ENCODE results near the gene MEIKIN. TPM values are rescaled to one million over a fixed set of nuclear protein-coding genes. Genes with fewer than 3 reads are reported as not detected.

Gene MEIKIN
- total and polyA plus RNA-seq, 2 of the 8 experiments (the other 6 are each of a cell fraction or from before 2014, with no cell fraction given) = not detected

GRCh38 chr5:131783357-131783756, 162.1 kb downstream of the MEIKIN start:
- H3K4me3 ChIP-seq (ENCODE audit: extremely low read depth in 1 of 4, insufficient read depth in 2 of 4, low read depth in 3 of 4, low read length in 4 of 4) = no peak overlapping the region
- H3K79me2 ChIP-seq (ENCODE audit: control insufficient read depth in 1 of 2, insufficient read depth in 2 of 2, low read length in 2 of 2) = peaks cover 0 to 76% of the 10 kb centered on the region in 2 experiments; a peak in 3 of 4 replicates
- H2AK5ac ChIP-seq (ENCODE audit: low read depth, low read length) = no peak overlapping the region
- H3K23me2 ChIP-seq (ENCODE audit: low read depth, low read length) = no peaks in the 10 kb centered on the region
- 0 out of 7 replicates have a peak, but pooled peaks cover 0 to 2% (median 0%) of the 10 kb centered on the region in 4 experiments for H3K4me1 ChIP-seq (replicated peaks in 1 of 4; ENCODE audit: control insufficient read depth in 3 of 4, insufficient read depth in 4 of 4, low read length in 3 of 4)
- DNase-seq (ENCODE audit: low read depth in 1 of 2, low spot score in 2 of 2) (no peak), FAIRE-seq (no peak)
- H2BK20ac ChIP-seq (ENCODE audit: low read length) = no peak overlapping the region
- H3K9ac ChIP-seq (replicated peaks in 1 of 4; ENCODE audit: extremely low read depth in 1 of 4, low read depth in 3 of 4, low read length in 3 of 4) = no peak overlapping the region
- H3K27ac ChIP-seq (ENCODE audit: low read depth, low read length) = no peak overlapping the region
- WGBS, 2 experiments (ENCODE audit: extremely low coverage in 1 of 2, insufficient coverage in 1 of 2, insufficient read length in 1 of 2, insufficient replicate concordance in 2 of 2, low coverage in 1 of 2, low lambda C conversion rate in 2 of 2, missing lambda C conversion rate in 1 of 2) = 88% methylated on average over 1 of the region's 1 CpG; no CpG with 5 or more reads in 1 of the 2 experiments
- H2BK12ac ChIP-seq (ENCODE audit: low read depth, low read length) = no peak overlapping the region
- CTCF ChIA-PET (ENCODE audit: partially characterized antibody) = interaction anchor here (0.6 to 1.4 kb wide), 3 partner anchors 18 to 196 kb away, joined by 3 to 4 read pairs (median 3); no protein-coding TSS in a partner anchor
- H3K4ac ChIP-seq (replicated peaks; ENCODE audit: insufficient read length, low read depth, low read length) = no peak overlapping the region
- H4K8ac ChIP-seq (ENCODE audit: extremely low read depth, insufficient read depth, low read length) = no peak overlapping the region
- no peak overlapping the region for H2AFZ ChIP-seq (ENCODE audit: low read length)
- no peak overlapping the region for H2BK15ac ChIP-seq (ENCODE audit: low read length)
- H3K56ac ChIP-seq (replicated peaks; ENCODE audit: insufficient read length, low read depth, low read length) = no peak overlapping the region
- H4K91ac ChIP-seq (replicated peaks; ENCODE audit: insufficient read length, low read length) = no peak overlapping the region
- H3K27me3 ChIP-seq (replicated peaks in 1 of 4; ENCODE audit: control insufficient read depth in 3 of 4, extremely low read depth in 1 of 4, insufficient read depth in 3 of 4, low read length in 3 of 4) = no peaks in the 10 kb centered on the region
- H4K5ac ChIP-seq (ENCODE audit: insufficient read length, low read depth, low read length) = no peak overlapping the region
- no peaks in the 10 kb centered on the region for H3K36me3 ChIP-seq (ENCODE audit: control insufficient read depth in 2 of 4, insufficient read depth in 4 of 4, low read length in 3 of 4)
- H4K20me1 ChIP-seq (replicated peaks in 1 of 2; ENCODE audit: control insufficient read depth in 1 of 2, insufficient read depth in 2 of 2, low read length in 2 of 2) = peaks cover 6 to 10% of the 10 kb centered on the region in 2 experiments
- H3K23ac ChIP-seq (ENCODE audit: insufficient read length) = no peak overlapping the region
- no peak overlapping the region for H2BK5ac ChIP-seq (ENCODE audit: low read depth, low read length)
- H2BK120ac ChIP-seq (replicated peaks; ENCODE audit: low read depth, low read length) = no peak overlapping the region
- no peak overlapping the region for H3K4me2 ChIP-seq (ENCODE audit: insufficient read depth in 1 of 2, low read depth in 2 of 2, low read length in 2 of 2)
- POLR2A ChIA-PET (ENCODE audit: partially characterized antibody) = interaction anchor here (0.7 kb wide), 1 partner anchor 14 kb away, joined by 3 read pairs; the partner anchor contains the start of gene FNIP1
- H3K14ac ChIP-seq (ENCODE audit: insufficient read length) = no peak overlapping the region
- no peaks in the 10 kb centered on the region for H3K9me3 ChIP-seq (ENCODE audit: insufficient read depth in 2 of 2, low read depth in 1 of 2, low read length in 1 of 2)
- H3K18ac ChIP-seq (ENCODE audit: extremely low read depth, low read length) = no peak overlapping the region
- H3K79me1 ChIP-seq (ENCODE audit: low read depth, low read length) = peaks cover 3% of the 10 kb centered on the region; the same call in 1 of the 2 replicates
- TF ChIP-seq RXRA (IDR thresholded peaks at IDR 0.05; ENCODE audit: insufficient read depth, low read depth, low read length) = no peak
- TF ChIP-seq RAD21 (IDR thresholded peaks at IDR 0.05 in 1 of 2, conservative IDR thresholded peaks at IDR 0.05 in 1 of 2; ENCODE audit: low read depth in 2 of 2, low read length in 2 of 2) = no peak
- no peak for TF ChIP-seq RNF2 (IDR thresholded peaks at IDR 0.05; ENCODE audit: borderline replicate concordance, low read depth, low read length, missing control alignments, poor library complexity, severe bottlenecking)
- no peak for TF ChIP-seq JUND (IDR thresholded peaks at IDR 0.05; ENCODE audit: low read length)
- TF ChIP-seq SP1 (IDR thresholded peaks at IDR 0.05; ENCODE audit: low read depth, low read length) = no peak
- no peak for TF ChIP-seq CTBP2 (IDR thresholded peaks at IDR 0.05; ENCODE audit: borderline replicate concordance, insufficient read depth, insufficient read length, low read length)
- no peak for TF ChIP-seq NRF1 (IDR thresholded peaks at IDR 0.05; ENCODE audit: low read depth, low read length)
- TF ChIP-seq MAFK (IDR thresholded peaks at IDR 0.05; ENCODE audit: low read depth, low read length) = no peak
- TF ChIP-seq CEBPB (IDR thresholded peaks at IDR 0.05; ENCODE audit: low read depth, low read length) = no peak
- no peak for TF ChIP-seq EGR1 (IDR thresholded peaks at IDR 0.05; ENCODE audit: borderline replicate concordance, low read depth, low read length)
- TF ChIP-seq FOSL1 (IDR thresholded peaks at IDR 0.05; ENCODE audit: insufficient read depth, low read depth, low read length) = no peak
- no peak for TF ChIP-seq ATF2 (IDR thresholded peaks at IDR 0.05; ENCODE audit: low read length)
